ENCODE measurements around the gene MTHFD2L.

- TF ChIP-seq CREB1 (IDR thresholded peaks at IDR 0.05; ENCODE audit: low read depth) (no peak), TAF1 (IDR thresholded peaks at IDR 0.05; ENCODE audit: low read depth) (no peak), RAD21 (IDR thresholded peaks at IDR 0.05; ENCODE audit: low read depth) (no peak), CEBPB (IDR thresholded peaks at IDR 0.05) (no peak), REST (IDR thresholded peaks at IDR 0.05; ENCODE audit: low read depth) (no peak), MAX (IDR thresholded peaks at IDR 0.05) (no peak), FOXM1 (IDR thresholded peaks at IDR 0.05; ENCODE audit: borderline replicate concordance, low read depth) (no peak), NFIC (IDR thresholded peaks at IDR 0.05) (no peak), EP300 (IDR thresholded peaks at IDR 0.05; ENCODE audit: borderline replicate concordance) (no peak), EGR1 (IDR thresholded peaks at IDR 0.05) (no peak), TEAD4 (IDR thresholded peaks at IDR 0.05) (no peak), USF1 (IDR thresholded peaks at IDR 0.05) (no peak)
Observed at GRCh38 chr4:74294681-74295080, 136.8 kb downstream of the MTHFD2L start.

All from Ishikawa (cell line).